GM12891 (cell line): ENCODE data around the gene SLC8A1.

Source experiments
- PAX5 ChIP-seq: IDR thresholded peaks from 2 replicates; pipeline ENCODE4 v1.6.1; 2011; ENCODE audit warnings: low read length, moderate library complexity, mild to moderate bottlenecking; ENCODE audit not compliant: insufficient read depth, severe bottlenecking
- POLR2A ChIP-seq: IDR thresholded peaks from 2 replicates; pipeline ENCODE4 v1.6.1; 2011; ENCODE audit warnings: low read depth, low read length, control low read depth
- POLR2AphosphoS5 ChIP-seq: IDR thresholded peaks from 2 replicates; pipeline ENCODE4 v1.6.1; 2011; ENCODE audit warnings: low read depth, low read length, control low read depth

DNA sequence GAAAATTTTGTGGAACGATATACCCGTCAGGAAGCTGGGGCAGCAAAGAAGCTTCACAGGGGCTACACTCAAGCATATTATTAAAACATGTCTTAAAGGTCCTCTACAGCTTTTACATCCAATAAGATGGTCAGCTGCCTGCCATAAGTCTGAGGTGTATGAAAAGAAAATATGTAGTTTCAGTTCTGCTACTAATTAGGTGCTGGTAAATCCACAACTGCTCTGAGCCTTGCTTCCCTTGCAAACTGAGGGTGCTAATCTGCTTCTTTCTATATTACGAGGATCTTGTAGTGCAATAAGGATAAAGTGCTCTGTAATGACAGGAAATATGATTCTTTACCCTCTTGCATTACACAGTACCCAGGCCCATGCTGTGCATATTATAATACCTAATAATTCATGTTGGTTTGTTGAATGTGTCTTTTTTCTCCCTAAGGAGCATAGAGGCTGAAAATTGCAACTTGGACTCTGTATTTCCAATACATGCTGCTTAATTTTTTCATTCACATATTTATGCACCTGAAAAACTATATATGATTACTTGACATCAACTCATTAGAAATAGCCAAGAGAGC lies 14.5 kb upstream of the SLC8A1 start:
- TF ChIP-seq POLR2A (no peak), POLR2AphosphoS5 (no peak), PAX5 (no peak)
